ENCODE measurements around the gene OST4.
A peak's percentile ranks its signal among the peaks of the same experiment; 100 is the strongest.
"Not testable (repeated sequence)": the region's sequence is repeated elsewhere in the genome, so short reads cannot be mapped to it uniquely, and the experiment has no call there.

Gene OST4

DNA sequence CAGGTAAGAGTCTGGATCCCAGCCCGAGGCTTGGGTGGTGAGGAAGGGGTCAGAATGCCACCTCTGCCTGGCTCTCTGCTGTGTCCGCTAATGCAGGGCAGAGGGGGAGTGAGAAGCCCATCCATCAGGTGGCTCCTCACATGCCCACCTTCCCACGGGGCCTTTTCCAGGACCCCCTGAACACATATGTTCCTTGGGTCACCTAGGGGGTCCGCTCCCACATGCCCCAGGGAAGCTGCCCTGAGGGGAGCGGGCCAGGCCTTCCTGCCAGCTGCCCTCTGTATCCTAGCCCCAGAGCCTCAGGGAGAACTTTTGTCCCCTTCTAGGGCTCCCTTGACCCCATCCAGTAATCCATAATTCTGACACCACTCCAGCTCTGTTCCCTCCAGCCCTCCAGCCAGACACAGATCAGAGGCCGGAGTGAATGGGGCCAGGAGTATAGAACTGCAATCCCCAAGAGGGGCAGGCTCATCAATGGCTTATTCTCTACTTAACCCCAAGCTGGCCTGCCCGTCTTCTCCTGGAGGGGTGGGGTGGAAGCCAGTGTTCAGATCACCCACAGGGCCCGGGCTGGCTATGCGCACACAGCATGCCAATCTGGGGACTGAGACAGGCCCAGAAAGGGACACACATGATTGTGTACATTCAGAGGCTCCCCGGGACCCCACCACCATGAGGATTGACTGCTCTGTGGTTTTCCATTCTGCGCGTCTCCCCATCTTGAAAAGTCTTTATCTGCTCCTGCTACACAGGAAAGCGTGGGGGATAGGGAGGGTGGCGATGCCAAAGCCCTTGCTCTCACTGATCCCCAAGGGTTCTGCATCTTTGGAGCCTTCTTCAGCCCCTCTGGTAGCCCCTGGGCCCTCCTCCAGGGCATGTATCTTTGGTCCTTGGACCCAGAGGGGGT is 8.0 kb upstream of the OST4 start:
- DNase-seq (ENCODE audit: low spot score) = no peak

DNA sequence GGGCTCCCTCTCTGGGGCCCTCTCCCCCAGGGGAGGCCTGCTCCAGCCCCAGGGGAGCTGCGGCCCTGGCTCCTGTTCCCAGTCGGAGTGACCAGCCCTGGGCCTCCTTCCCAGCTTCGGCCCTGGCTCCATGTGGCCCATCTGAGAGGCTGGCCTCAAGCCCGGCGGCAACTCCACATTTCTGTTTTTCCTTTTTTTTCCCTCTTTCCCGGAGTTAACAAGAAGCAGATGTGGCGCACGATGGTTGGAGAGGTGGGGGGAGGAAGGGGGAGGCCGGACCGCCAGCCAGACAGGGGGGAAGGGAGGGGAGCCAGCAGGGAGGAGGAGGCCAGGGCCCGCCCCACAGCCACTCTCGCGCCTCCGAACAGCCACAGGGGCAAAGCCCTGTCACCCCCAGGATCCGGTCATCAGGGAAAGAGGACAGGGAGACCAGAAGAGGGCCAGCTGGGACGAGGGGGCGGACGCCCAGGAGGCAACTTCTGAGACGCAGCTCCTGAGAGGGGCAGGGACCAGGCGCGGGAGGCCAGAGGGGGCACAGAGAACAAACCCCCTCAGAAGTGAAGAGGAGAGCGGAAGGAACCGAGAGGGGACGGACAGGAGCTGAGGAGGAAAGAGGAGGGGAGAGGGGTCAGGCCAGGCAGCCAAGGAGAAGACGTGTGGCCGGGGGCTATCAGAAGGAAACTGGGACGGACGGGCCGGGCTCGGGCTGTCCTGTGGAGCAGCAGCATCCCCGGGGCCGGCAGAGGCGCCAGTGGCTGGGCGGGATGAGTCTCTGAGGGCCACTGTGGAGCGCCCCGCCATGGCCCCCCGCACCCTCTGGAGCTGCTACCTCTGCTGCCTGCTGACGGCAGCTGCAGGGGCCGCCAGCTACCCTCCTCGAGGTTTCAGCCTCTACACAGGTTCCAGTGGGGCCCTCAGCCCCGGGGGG is 7.1 kb upstream of the OST4 start, which contains the start of gene EMILIN1:
EMILIN1 (plus strand) TSS at position 349 of the 928 bp plus-strand sequence; CDS start at position 800, 451 bp downstream.
- DNase-seq (ENCODE audit: low spot score) = peak; percentile 72

DNA sequence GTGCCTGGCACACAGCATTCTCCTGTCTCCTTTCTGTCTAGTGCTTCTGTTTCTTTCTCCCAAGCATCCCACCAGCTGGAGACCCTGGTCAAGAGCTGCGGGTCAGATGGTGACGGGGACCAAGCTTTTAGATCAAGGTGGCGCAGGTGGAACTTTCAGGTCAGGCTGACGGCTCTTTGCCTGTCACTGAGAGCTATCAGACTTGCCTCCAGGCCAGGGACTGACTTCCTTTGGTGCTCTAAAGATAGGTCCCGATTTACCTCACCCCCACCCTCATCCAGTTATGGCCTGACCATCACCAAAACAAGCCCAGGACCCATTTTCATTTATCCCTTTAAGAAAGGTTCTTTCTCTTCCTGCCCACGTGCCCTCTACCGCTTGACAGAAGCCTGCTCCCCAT is 5.8 kb upstream of the OST4 start:
- DNase-seq (ENCODE audit: low spot score) = no peak

DNA sequence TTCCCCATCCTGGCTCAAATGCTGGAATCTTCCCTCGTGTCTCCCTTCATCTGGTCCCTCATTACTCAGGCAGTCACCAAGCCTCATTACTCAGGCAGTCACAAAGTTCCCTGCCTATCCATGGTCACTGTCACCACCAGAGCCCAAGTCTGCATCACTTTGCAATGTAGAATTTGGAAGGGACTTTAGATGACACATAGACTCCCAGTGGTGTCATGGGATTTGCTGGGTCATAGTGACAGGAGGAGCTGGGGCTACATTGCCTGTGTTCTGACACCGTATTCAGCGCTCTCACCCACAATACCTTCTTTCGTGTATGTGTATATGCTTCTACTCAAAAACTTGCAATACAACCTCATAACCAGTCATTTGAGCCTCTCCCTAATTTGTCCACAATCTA is 4.9 kb upstream of the OST4 start:
- DNase-seq (ENCODE audit: low spot score) = no peak

DNA sequence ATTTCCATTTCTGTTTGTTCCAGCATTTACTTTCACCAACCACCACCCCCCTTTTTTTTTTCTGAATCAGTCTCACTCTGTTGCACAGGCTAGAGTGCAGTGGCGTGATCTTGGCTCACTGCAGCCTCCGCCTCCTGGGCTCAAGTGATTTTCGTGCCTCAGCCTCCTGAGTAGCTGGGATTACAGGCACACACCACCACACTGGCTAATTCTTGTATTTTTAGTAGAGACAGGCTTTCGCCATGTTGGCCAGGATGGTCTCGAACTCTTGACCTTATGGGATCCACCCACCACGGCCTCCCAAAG is 4.1 kb upstream of the OST4 start:
- DNase-seq (ENCODE audit: low spot score) = not testable (repeated sequence)

DNA sequence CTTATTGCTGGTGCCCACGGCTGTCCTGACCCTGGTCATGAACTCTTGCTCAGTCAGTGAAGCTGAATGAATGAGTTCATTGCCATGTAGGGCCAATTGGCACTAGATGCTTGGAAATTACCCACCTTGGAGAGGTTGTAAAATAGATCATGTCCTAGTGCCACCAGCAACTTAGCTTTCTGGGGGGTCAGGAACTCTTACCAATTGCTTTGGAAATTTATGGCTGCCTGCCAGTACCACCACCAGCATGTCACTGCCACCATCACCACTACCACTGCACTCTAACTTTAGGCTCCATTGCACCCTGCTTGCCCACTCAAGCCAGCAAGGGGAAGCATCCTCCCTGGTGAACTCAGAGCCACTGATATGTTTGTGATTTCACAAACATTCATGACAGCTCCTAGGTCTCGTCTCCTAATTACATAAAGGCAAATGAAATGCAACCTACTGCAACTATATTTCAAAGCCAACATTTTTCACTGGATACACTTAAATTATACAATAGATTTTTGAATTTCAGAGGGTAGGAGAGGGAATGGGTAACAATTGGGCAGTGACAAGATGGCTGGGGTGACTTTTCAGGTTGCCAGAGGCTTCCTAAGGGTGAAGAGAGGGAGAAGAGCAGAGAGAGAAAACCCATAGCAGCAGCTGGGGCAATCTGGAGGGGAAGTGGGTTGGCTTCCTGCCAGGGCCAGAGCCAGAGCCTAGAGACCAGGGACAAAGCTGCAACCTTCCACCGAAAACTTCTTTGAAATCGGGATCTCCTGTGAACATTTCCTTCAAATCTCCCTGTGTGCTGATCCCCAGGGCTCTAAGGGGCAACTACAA is 3.5 kb upstream of the OST4 start:
- no peak for DNase-seq (ENCODE audit: low spot score)

DNA sequence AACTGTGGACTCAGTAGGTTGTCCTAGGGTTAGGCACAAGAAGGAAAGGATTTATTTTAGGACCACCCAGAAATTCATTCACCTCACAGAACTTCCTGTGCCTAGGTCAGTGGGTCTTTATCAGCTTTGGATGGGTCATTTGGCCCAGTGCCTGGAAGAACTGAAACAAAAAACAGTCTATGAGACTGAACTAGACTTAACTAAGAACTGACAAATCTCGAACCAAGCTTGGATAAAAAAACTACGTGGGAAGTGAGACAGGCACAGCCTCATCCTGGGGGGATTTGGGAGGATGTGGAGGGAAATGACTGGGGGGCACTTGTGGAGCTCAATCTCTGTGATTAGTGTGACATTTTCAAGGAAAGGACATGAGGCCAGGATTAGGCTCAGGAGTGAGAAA is 2.3 kb upstream of the OST4 start:
- DNase-seq (ENCODE audit: low spot score) = no peak

DNA sequence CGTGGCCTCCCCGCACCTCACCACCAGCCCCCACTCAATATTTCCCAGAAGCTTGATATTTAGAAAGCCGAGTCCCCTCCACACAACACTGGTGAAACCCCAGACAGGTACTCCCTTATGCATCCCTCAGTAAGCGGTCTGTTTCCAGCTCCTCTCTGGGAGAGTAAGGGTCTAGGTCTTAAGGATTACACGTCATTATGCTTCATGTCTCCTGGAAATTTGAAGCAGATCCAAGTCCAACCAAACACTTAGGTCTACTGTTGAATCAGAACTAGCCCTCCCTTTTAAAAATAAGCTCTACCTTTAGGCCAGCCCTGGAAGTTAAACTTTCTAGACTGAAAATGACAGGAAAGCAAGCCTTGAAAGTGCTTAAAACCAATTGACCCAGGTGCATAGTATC is 1.5 kb upstream of the OST4 start:
- no peak for DNase-seq (ENCODE audit: low spot score)

DNA sequence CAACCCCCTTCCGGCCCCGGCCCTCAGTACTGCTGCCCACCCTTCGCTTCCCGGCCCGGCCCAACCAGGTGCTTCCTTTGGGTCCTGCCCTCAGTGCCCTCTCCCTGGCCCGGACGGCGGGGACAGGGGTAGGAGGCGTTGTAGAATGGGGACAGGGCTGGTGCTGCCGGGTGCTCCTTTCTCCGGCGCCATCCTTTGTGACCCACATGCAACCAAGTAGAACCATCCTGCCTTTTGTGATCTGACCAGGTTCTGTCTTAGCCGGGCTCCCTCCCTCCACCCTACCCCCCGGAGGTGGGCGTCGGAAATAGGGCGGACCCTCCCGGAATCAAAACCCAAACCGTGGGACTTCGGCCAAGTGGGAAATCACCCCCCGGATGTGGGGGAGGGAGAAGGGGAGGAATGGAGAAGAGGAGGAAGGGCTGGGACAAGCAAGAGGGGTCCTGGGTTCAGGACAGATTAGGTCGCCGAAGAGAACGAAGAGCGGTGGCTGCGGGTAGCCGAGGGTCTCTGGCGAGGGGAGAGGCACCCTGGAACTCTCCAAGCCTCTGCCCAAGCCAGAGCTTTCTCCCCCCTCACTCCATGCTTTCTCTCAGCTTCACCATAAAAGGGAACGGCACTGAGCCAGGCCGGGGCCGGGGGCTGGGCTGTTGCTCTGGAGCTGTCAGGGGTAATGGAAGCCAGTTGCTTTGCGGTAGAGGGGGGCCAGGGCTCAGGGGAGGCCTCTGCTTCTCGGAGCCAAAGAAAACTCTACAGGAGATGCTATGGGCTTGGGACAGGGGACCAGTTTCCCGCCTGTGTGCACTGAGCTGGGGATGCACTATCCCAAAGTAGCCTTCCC is 756 bp upstream of the OST4 start:
- DNase-seq (ENCODE audit: low spot score) = no peak

DNA sequence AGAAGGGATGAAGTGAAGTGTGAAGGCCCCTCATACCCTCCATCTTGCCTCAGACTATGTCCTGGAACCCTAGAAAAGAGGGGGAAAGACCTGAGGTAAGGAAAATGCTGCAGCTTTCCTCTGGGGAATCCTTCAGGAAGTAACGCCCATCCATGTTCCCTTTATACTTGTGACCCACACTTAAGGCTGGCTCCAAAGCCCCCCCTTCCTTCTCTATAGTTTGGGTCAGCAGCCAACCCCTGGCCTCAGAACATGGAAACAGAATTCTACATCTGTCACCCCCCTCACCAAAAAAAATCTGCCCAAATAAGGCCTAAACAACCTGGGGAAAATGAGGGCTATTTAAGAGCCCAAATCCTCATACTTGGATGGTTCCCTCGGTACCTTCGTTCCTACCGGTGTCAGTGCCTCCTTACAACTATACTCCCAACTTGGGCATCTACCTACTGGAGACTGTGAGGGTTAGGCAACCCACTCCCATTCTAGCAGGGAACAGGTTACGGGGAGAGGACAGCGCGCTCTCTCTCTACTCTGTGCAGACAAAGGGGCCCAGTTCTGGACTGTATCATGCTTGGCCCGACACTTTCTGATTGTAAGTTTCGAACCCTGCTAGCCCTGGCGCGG is 689 bp downstream of the OST4 start:
- no peak for DNase-seq (ENCODE audit: low spot score)

DNA sequence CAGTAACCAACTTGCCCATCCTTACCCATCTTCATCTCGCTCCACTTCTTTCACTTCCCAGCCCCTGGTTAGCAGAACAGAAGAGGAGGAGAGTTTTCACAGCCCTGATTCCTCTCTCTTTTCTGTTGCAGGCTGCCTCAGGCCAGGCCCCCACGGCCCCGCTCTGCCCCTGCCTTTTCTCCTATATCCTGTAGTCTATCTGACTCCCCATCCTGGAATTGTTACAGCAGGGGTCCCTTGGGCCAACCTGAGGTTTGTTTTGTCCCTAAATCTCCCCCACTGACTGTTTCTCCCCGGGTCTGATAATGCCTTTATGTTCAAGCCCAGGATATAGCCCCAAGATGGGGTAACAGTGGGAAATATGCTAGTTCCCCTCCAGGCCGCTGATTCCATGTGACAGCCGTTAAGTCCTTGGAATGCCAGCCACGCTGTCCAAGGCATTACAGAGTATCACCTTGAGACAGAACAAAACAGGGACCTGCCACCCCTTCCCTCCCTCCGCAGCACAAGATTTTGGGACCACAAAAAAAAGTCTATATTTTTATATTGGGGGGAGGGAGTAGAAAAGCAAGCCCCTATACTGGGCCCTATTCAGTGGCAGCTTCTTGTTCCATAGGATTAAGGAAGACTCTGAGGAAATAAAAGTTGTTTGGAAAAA is 1.4 kb downstream of the OST4 start:
- DNase-seq (ENCODE audit: low spot score) = no peak

DNA sequence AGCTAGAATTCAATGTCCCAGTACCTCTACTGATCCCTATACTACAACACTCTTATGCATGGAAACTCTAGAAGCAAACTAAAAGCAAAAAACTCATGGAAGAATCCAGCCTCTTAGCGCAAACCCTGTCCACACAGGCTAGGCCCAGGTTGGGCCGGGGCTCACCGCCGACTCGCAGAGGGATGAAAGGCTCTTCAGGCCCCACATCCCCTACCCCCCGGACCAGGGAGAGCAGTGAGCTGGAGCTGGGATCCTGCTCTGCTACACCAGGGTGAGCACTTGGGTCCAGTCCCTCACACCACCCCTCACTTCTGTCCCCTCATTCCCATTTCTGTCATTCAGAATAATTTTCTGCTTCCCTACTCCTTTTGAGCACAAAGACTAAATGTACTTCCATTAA is 2.0 kb downstream of the OST4 start:
- no peak for DNase-seq (ENCODE audit: low spot score)

DNA sequence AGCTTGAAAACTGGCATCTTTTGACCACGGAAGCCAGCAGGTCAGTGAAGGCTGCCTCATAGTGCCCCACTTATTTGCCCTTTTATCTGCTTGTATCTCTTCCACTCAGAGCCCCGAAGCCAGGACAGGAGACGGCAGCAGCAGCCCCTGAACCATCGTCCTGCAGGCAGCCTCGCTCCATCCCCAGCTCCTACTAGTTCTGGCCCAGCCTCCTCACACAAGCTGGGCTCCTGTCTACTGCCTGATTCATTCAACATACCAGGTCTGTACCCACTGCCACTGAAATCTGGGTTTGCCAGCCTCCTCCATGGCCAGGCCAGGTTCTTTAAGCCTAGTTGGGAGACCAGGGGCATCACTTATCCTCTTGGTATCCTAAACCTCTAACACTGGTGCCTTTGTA is 4.1 kb downstream of the OST4 start:
- DNase-seq (ENCODE audit: low spot score) = no peak

DNA sequence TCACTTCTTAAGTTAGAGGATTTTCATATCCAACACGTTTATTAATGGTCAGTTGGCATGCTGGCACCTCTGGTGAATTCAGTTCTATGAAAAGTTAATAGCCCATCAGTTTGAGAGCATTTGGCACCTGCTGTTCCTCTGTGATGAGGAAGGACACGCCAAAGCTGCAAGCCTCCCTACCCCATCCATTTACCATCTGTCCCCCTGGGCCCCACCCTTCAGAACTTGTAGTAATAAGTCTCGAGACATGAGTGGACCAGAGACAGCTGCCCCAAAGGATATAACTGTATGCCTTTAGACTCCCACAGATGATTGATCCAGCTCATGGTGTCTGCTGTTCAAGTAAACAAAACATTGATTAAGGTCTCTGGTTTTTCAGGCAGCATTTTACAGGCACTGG is 6.3 kb downstream of the OST4 start:
- no peak for DNase-seq (ENCODE audit: low spot score)

DNA sequence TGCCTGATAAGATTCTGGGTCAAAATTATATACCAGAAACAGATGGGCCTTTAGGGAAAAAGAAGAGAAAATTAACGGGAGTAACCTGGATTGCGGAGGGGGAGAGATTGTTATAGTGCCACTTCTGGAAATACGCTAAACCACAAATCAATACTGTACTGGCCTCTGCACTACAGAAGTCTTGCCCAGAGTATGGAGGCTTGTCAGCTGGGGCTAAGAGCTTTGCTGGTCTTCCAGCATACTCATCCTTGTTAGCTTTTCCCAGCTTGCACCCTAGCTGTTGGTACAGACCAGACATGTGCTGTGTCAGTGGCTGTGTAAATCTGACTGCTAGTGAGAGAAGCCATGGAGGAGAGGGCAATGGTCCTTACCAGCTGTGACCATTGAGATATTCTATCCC is 11.1 kb downstream of the OST4 start:
- DNase-seq (ENCODE audit: low spot score) = no peak

DNA sequence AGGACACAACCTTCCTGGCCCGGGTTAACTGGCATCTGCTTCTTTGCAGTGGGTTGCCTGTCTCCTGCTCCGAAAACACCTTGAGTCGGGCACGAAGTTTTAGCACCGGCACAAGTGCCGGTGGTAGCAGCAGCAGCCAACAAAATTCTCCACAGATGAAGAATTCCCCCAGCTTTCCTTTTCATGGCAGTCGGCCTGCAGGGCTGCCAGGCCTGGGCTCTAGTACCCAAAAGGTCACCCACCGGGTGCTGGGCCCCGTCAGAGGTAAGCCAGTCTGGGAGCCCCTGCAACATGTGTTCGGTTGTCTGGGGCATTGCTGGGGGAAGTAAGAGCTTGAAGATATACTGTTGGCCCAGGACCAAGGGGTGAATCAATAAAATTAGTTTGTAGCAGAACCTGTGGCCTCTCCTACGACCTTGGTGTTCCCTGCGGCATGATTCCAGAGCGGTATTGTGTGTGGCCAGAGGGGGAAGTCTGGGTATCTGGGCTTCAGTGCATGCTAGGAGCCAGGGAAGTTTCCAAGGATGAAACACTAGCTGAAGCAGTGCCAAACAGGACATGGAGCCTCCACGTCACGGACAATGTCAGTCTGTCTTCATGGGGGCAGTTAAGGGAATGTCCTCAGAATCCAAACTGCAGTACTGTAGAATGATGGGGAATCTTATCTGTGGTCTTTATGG is 12.2 kb downstream of the OST4 start:
- no peak for DNase-seq (ENCODE audit: low spot score)

DNA sequence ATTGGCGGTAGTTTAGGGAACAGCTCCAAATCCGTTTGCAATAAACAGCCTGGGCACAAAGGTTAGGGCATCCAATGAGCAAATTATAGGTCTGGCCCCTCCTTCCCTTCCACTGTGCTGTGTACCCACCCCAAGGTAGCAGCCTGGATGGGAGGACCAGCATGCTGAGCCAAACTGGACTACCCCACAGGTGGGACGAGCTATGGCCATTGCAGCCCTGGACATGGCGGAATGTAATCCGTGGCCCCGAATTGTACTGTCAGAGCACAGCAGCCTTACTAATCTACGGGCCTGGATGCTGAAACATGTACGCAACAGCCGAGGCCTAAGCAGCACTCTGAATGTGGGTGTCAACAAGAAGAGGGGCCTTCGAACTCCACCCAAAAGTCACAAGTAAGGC is 13.2 kb downstream of the OST4 start:
- DNase-seq (ENCODE audit: low spot score) = no peak

DNA sequence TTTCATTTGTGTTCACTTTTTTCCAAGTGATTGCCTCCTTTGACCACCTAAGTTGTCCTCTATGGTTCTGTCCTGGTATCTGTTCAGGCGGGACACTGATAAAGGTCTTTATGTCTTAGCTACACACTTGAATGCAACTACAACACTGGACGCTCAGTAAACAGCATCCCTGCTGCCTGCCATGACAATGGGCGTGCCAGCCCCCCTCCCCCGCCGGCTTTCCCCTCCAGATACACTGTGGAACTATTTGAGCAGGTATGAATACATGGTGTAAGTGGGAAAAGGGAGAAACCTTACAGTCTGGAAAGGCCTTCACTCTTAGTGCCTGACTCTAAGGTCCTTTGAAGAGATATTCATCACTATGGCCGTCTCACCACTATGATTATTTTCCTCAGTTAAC is 14.3 kb downstream of the OST4 start:
- DNase-seq (ENCODE audit: low spot score) = no peak

DNA sequence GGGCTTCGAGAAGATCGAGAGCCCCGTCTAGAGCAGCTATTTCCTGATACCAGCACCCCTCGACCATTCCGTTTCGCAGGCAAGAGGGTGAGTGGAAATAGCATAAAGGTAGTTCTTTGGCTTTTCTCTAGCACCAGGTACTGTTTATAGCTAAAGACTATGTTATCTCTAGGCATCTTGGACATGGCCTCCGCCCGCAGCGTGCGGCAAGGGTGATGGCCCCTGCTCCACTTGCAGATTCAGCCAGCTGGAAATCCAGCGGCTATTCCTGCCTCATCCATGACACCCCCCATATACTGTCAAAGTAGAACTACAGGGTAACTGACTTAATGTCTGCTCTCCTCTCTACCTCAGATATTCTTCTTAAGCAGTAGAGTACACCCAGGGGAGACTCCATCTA is 16.7 kb downstream of the OST4 start:
- DNase-seq (ENCODE audit: low spot score) = no peak

DNA sequence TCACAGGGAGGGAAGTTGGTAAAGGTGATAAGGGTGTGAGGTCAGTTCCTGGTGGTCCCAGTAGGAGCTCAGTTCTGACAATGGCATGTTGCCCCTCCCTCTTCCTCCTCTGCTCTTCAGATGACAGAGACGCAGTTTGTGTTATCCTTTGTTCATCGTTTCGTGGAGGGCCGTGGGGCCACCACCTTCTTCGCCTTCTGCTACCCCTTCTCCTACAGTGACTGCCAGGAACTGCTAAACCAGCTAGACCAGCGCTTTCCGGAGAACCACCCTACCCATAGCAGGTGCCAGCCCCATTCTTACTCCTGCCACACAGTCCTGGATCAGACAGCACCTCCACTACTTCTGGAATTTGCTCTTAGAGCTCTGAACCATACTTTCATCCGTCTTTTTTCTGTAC is 17.7 kb downstream of the OST4 start:
- no peak for DNase-seq (ENCODE audit: low spot score)
